Activated CD4-positive, alpha-beta memory T cell treated with anti-CD3 and anti-CD28 coated beads, Interleukin-2, amount 10 ng/mL, durations not matched to agents 7 days and 5 days (primary cell): Measurements from ENCODE around the gene NFIA. TPM values are rescaled to one million over a fixed set of nuclear protein-coding genes. Genes with fewer than 3 reads are reported as not detected.
"Not testable (repeated sequence)": the region's sequence is repeated elsewhere in the genome, so short reads cannot be mapped to it uniquely, and the experiment has no call there.

ENCODE experiments used
- CTCF ChIA-PET: fragments of 350-600 bp; sonication (Branson Sonifier 250); formaldehyde crosslinking; loops from one replicate; lab custom pipeline; 2021; ENCODE audit warnings: antibody characterized with exemption, inconsistent platforms; lab: Charles Lee
- POLR2A ChIA-PET: fragments of 350-600 bp; sonication (Branson Sonifier 250); formaldehyde crosslinking; loops from one replicate; lab custom pipeline; 2021; ENCODE audit warnings: antibody characterized with exemption; lab: Charles Lee
- DNase-seq: peaks from one replicate; pipeline ENCODE4 v3.0.0-alpha.2; 2020
- H3K27ac Mint-ChIP-seq: one replicate; pipeline ENCODE4 v1.8.0; 2021; ENCODE audit warnings: mild to moderate bottlenecking, mixed read lengths
- H3K27me3 Mint-ChIP-seq: one replicate; pipeline ENCODE4 v1.8.0; 2021; ENCODE audit warnings: mixed read lengths
- H3K36me3 Mint-ChIP-seq: one replicate; pipeline ENCODE4 v1.8.0; 2021; ENCODE audit warnings: low read depth, mixed read lengths
- H3K4me1 Mint-ChIP-seq: one replicate; pipeline ENCODE4 v1.8.0; 2021; ENCODE audit warnings: mixed read lengths
- H3K4me3 Mint-ChIP-seq: one replicate; pipeline ENCODE4 v1.8.0; 2021; ENCODE audit warnings: mild to moderate bottlenecking, mixed read lengths
- H3K9me3 Mint-ChIP-seq: one replicate; pipeline ENCODE4 v1.8.0; 2021; ENCODE audit warnings: mixed read lengths
- total RNA-seq, 2 experiments: library from RNA; stranded (reverse); gene quantifications; one replicate each; pipeline ENCODE4 v1.2.3, GENCODE V29; 2021

Gene NFIA
- total RNA-seq, 2 experiments from 2014 or later: 2.4 to 3.0 TPM

DNA sequence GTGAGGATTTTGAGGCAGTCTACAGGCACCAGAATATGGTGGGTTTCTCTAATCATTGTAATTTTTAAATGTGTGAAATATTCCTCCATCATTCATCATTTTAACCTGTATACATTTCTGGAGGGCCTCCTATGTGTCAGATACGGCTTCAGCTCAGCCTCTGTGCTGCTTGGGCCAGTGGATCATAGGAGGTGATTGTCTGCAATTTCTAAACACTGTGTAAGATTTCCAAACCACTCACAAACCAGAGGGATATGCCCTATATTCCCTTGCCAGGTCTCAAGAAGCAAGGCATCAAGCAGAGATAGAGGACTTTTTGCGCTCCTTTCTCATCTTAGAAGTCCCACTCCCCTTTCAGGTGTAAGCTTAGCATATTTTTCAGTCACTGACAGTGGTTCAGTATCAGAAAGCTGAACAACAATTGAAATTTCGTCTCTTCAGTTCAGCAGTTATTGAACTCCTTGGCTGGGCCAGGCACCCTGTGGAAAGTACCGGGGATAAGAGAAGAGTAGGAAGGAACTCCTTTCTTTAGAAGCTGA, 190.9 kb downstream of the NFIA start:
- H3K4me3 Mint-ChIP-seq: no peak overlapping the region
- no peaks in the 10 kb centered on the region for H3K27me3 Mint-ChIP-seq
- H3K36me3 Mint-ChIP-seq: no peaks in the 10 kb centered on the region
- DNase-seq: no peak
- peaks cover 31% of the 10 kb centered on the region for H3K4me1 Mint-ChIP-seq
- no peak overlapping the region for H3K27ac Mint-ChIP-seq
- ChIA-PET POLR2A (no interaction called here), CTCF (interaction anchor here (0.7 kb wide), 1 partner anchor 214 kb away, joined by 3 read pairs; no protein-coding TSS in a partner anchor)
- H3K9me3 Mint-ChIP-seq: no peaks in the 10 kb centered on the region

GRCh38 chr1:61273861-61274260, 191.5 kb downstream of the NFIA start:
- no peak for DNase-seq
- H3K27ac Mint-ChIP-seq: no peak overlapping the region
- CTCF ChIA-PET: no interaction called here
- no peaks in the 10 kb centered on the region for H3K9me3 Mint-ChIP-seq
- peaks cover 27% of the 10 kb centered on the region for H3K4me1 Mint-ChIP-seq
- POLR2A ChIA-PET: no interaction called here
- H3K36me3 Mint-ChIP-seq: no peaks in the 10 kb centered on the region
- no peaks in the 10 kb centered on the region for H3K27me3 Mint-ChIP-seq
- H3K4me3 Mint-ChIP-seq: no peak overlapping the region

DNA sequence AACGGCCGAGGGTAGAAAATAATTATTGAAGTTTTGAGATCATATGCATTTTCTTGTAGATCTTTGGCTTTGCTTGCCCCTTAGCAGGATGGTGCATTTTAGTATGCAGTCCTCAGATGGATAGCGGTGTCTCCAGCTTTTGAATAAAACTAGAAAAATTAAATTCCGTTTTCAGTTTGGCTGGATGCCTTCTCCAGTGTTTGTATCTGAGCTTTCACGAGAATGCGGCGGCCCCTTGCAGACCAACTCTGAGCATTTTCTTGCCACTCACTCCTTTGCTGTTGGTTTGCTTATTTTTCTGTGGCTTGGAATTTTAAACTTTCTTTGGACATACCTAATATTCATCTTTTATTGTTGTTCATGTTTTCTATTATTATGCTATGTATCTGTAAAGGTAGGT, 192.6 kb downstream of the NFIA start:
- CTCF ChIA-PET: no interaction called here
- H3K4me1 Mint-ChIP-seq: peaks cover 22% of the 10 kb centered on the region
- H3K27ac Mint-ChIP-seq: no peak overlapping the region
- POLR2A ChIA-PET: no interaction called here
- no peak for DNase-seq
- no peaks in the 10 kb centered on the region for H3K27me3 Mint-ChIP-seq
- no peak overlapping the region for H3K4me3 Mint-ChIP-seq
- no peaks in the 10 kb centered on the region for H3K36me3 Mint-ChIP-seq
- no peaks in the 10 kb centered on the region for H3K9me3 Mint-ChIP-seq

- H3K27ac Mint-ChIP-seq: no peak overlapping the region
- peaks cover 13% of the 10 kb centered on the region for H3K4me1 Mint-ChIP-seq
- H3K9me3 Mint-ChIP-seq: no peaks in the 10 kb centered on the region
- ChIA-PET POLR2A (no interaction called here), CTCF (no interaction called here)
- H3K36me3 Mint-ChIP-seq: no peaks in the 10 kb centered on the region
- H3K27me3 Mint-ChIP-seq: no peaks in the 10 kb centered on the region
- no peak for DNase-seq
- H3K4me3 Mint-ChIP-seq: no peak overlapping the region
Observed at GRCh38 chr1:61276246-61276645, 193.9 kb downstream of the NFIA start.

DNA sequence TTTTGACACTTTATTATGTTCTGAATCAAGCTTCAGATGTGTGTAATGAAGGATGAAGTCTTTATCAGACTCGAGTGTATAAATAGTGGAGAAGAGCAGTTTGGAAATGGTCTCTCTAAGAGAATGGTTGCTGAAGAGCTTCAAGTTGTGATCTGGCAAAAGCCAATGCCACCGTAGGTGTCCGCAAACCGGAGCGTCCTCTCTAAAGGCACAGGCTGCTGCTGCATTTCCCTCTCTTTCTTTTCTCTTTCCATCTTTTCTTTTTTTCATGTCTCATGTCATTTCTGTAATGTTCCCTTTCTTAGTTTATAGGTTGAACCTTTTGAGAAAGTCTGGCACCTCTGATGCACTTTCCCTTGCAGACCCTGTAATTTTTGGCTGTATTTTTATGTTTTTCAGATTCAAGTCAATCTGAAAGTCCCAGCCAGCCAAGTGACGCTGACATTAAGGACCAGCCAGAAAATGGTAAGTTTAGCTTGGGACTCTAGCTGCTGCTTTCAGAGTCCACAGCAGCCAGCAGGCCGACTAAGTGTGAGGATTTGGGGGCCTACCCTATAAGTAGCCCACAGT, 194.8 kb downstream of the NFIA start:
- H3K9me3 Mint-ChIP-seq: no peaks in the 10 kb centered on the region
- H3K27me3 Mint-ChIP-seq: no peaks in the 10 kb centered on the region
- H3K4me3 Mint-ChIP-seq: no peak overlapping the region
- ChIA-PET CTCF (no interaction called here), POLR2A (no interaction called here)
- DNase-seq: no peak
- H3K4me1 Mint-ChIP-seq: peaks cover 7% of the 10 kb centered on the region
- H3K36me3 Mint-ChIP-seq: no peaks in the 10 kb centered on the region
- H3K27ac Mint-ChIP-seq: no peak overlapping the region

GRCh38 chr1:61278503-61278902, 196.1 kb downstream of the NFIA start:
- H3K9me3 Mint-ChIP-seq, CTCF ChIA-PET, H3K27me3 Mint-ChIP-seq, H3K4me1 Mint-ChIP-seq, H3K4me3 Mint-ChIP-seq, H3K36me3 Mint-ChIP-seq, H3K27ac Mint-ChIP-seq, DNase-seq: not testable (repeated sequence)
- POLR2A ChIA-PET: interaction anchor here (1.0 kb wide), 1 partner anchor 121 kb away, joined by 3 read pairs; no protein-coding TSS in a partner anchor

GRCh38 chr1:61278966-61279365, 196.6 kb downstream of the NFIA start:
- no peaks in the 10 kb centered on the region for H3K9me3 Mint-ChIP-seq
- no peak for DNase-seq
- no peak overlapping the region for H3K4me3 Mint-ChIP-seq
- POLR2A ChIA-PET: interaction anchor here (1.0 kb wide), 1 partner anchor 122 kb away, joined by 3 read pairs; no protein-coding TSS in a partner anchor
- CTCF ChIA-PET: no interaction called here
- H3K27me3 Mint-ChIP-seq: no peaks in the 10 kb centered on the region
- no peaks in the 10 kb centered on the region for H3K36me3 Mint-ChIP-seq
- peaks cover 7% of the 10 kb centered on the region for H3K4me1 Mint-ChIP-seq
- no peak overlapping the region for H3K27ac Mint-ChIP-seq

DNA sequence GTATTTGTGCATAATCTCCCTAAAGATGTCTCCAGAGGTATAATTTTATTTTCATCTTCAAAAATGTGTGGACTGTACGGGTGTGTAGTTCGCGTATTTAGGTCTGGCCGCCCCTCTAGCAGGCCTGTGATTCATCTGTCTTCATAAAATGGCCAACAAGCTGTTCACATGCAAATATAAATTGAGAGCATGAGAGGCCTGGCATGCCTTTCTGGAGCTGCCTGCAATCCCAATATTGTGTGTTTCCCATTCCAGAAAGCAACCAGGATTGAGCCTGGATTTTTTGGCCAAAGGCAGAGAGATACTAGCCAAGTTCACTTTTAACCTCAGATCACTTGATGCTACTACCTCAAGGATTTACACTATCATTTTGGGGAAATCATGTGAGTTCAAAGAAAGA, 197.2 kb downstream of the NFIA start:
- POLR2A ChIA-PET: no interaction called here
- peaks cover 7% of the 10 kb centered on the region for H3K4me1 Mint-ChIP-seq
- no peaks in the 10 kb centered on the region for H3K36me3 Mint-ChIP-seq
- DNase-seq: no peak
- no peak overlapping the region for H3K4me3 Mint-ChIP-seq
- no peak overlapping the region for H3K27ac Mint-ChIP-seq
- H3K27me3 Mint-ChIP-seq: no peaks in the 10 kb centered on the region
- H3K9me3 Mint-ChIP-seq: no peaks in the 10 kb centered on the region
- CTCF ChIA-PET: no interaction called here

- H3K9me3 Mint-ChIP-seq: no peaks in the 10 kb centered on the region
- ChIA-PET CTCF (no interaction called here), POLR2A (no interaction called here)
- no peak for DNase-seq
- H3K36me3 Mint-ChIP-seq: no peaks in the 10 kb centered on the region
- H3K27ac Mint-ChIP-seq: no peak overlapping the region
- peaks cover 7% of the 10 kb centered on the region for H3K4me1 Mint-ChIP-seq
- H3K27me3 Mint-ChIP-seq: no peaks in the 10 kb centered on the region
- H3K4me3 Mint-ChIP-seq: no peak overlapping the region
Observed at GRCh38 chr1:61280452-61280851, 198.1 kb downstream of the NFIA start.

- ChIA-PET CTCF (no interaction called here), POLR2A (no interaction called here)
- no peak for DNase-seq
- Mint-ChIP-seq H3K4me1 (peaks cover 5% of the 10 kb centered on the region), H3K27me3 (no peaks in the 10 kb centered on the region), H3K36me3 (no peaks in the 10 kb centered on the region), H3K27ac (no peak overlapping the region), H3K4me3 (no peak overlapping the region), H3K9me3 (no peaks in the 10 kb centered on the region)
Observed at GRCh38 chr1:61282387-61282786, 200.0 kb downstream of the NFIA start.

- DNase-seq: no peak
- CTCF ChIA-PET: no interaction called here
- POLR2A ChIA-PET: no interaction called here
- H3K9me3 Mint-ChIP-seq: no peaks in the 10 kb centered on the region
- peaks cover 3% of the 10 kb centered on the region for H3K4me1 Mint-ChIP-seq
- no peaks in the 10 kb centered on the region for H3K36me3 Mint-ChIP-seq
- no peak overlapping the region for H3K27ac Mint-ChIP-seq
- no peaks in the 10 kb centered on the region for H3K27me3 Mint-ChIP-seq
- no peak overlapping the region for H3K4me3 Mint-ChIP-seq
Observed at GRCh38 chr1:61284248-61284854, 202.0 kb downstream of the NFIA start.

- Mint-ChIP-seq H3K27ac (no peak overlapping the region), H3K4me1 (peaks cover 3% of the 10 kb centered on the region), H3K9me3 (no peaks in the 10 kb centered on the region), H3K36me3 (no peaks in the 10 kb centered on the region), H3K4me3 (no peak overlapping the region), H3K27me3 (no peaks in the 10 kb centered on the region)
- no peak for DNase-seq
- CTCF ChIA-PET: no interaction called here
- POLR2A ChIA-PET: no interaction called here
Observed at GRCh38 chr1:61284936-61285335, 202.6 kb downstream of the NFIA start.

GRCh38 chr1:61285371-61285885, 203.1 kb downstream of the NFIA start:
- Mint-ChIP-seq H3K27ac (no peak overlapping the region), H3K36me3 (no peaks in the 10 kb centered on the region), H3K4me3 (no peak overlapping the region), H3K9me3 (no peaks in the 10 kb centered on the region), H3K27me3 (no peaks in the 10 kb centered on the region), H3K4me1 (no peaks in the 10 kb centered on the region)
- no peak for DNase-seq
- ChIA-PET CTCF (no interaction called here), POLR2A (no interaction called here)

DNA sequence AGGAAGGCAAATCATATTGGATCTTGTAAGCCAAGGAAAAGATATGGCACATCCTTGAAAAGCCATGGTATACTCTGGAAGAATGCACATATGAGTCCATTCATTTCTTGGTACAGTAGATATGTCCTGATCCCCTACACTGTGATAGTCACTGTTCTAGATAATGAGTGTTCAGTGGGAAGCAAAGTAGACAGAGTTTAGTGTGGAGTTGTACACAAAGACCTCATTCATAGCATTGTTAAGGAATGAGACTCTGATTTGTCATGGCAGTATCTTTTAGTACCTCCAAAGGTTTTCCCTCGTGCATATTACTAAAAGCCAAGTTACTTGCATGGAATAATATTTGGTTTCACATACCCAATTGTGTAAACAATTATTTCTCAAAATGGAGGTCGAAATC, 204.7 kb downstream of the NFIA start:
- Mint-ChIP-seq H3K4me1 (no peaks in the 10 kb centered on the region), H3K4me3 (no peak overlapping the region), H3K27me3 (no peaks in the 10 kb centered on the region), H3K9me3 (no peaks in the 10 kb centered on the region), H3K36me3 (no peaks in the 10 kb centered on the region), H3K27ac (no peak overlapping the region)
- no peak for DNase-seq
- POLR2A ChIA-PET: no interaction called here
- CTCF ChIA-PET: no interaction called here
